GM03348 (cell line): ENCODE data around the gene PLVAP.
A peak's percentile ranks its signal among the peaks of the same experiment; 100 is the strongest.

ENCODE experiments used
- DNase-seq: peaks from one replicate; pipeline ENCODE4 v3.0.0; 2012; ENCODE audit warnings: low spot score

PLVAP gene

GRCh38 chr19:17333611-17334413 is 43.3 kb downstream of the PLVAP start:
- peak; percentile 83 for DNase-seq

- DNase-seq, result no peak
Observed at GRCh38 chr19:17332677-17333581, 44.2 kb downstream of the PLVAP start.

GRCh38 chr19:17332360-17332676 is 44.8 kb downstream of the PLVAP start:
- no peak for DNase-seq

GRCh38 chr19:17331045-17331558 is 46.0 kb downstream of the PLVAP start:
- no peak for DNase-seq

- DNase-seq, result no peak
Observed at GRCh38 chr19:17330262-17331044, 46.7 kb downstream of the PLVAP start.

- DNase-seq, result no peak
Observed at GRCh38 chr19:17329366-17330261, 47.5 kb downstream of the PLVAP start.

- no peak for DNase-seq
Observed at GRCh38 chr19:17328517-17329365, 48.4 kb downstream of the PLVAP start.

GRCh38 chr19:17327654-17328516 is 49.3 kb downstream of the PLVAP start:
- DNase-seq, result peak; percentile 37

DNA sequence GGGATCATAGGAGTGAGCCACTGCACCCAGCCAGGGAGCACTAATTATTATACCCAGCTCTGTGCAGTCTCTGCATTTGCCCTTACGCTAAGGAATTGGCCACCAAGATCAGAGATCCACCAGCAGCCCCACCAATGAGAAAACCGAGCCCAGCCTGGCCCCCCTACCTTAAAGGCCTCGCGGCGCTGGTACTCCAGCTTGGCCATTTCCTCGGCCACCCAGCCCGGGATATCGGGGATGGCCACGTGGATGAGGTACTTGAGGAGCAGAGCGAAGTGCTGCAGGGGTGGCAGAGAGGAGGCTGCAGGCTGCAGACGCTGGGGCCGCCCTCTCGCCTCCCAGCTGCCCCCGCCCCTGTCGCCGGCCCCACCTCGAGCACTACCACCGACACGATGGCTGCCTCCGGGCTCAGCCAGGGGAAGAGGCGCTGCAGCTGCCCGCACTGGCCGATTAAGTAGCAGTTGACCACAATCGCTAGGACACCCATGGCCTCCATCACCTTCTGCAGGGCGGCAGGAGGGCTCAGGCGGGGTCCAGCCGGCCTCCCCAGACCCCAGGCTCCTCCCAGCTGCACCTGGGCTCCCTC is 50.0 kb downstream of the PLVAP start:
- no peak for DNase-seq

DNA sequence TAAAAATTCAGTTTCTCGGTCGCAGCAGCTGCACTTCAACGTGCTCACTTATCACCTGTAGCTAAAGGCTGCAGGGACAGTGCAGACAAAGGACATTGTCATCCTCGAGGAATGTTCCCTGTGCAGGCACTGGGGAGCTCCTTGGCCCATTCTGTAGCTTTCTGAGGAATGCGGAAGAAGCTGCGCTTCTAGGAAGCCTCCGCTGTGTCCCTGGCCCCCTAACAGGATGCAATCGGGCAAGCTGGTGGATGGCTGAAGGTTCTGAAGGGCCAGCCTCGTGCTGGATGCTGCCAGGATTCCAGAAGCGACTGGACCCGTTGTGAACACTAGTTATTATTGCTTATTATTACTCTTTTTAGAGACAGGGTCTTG is 50.6 kb downstream of the PLVAP start:
- DNase-seq, result no peak

GRCh38 chr19:17325881-17326594 is 51.1 kb downstream of the PLVAP start:
- DNase-seq, result no peak

DNA sequence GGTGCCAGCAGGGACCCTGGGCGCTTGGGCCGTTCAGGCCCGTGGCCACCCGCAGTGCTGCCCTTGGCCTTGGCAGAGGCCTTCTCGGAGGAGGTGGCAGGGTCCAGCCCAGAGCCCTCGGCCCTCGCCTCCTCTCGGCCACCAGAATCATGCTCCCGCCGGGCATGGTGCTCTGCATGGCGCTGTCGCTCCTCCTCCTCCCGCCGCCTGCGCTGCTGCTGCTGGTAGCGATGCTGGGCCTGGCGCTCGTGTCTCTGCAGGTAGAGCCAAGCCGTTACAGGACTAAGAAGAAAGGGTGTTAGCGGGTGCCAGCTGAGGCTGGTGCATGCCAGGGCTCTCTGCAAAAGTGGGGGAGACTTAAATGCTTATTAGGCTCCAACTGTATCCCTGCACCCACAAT is 52.0 kb downstream of the PLVAP start:
- DNase-seq, result no peak

GRCh38 chr19:17324357-17325114 is 52.6 kb downstream of the PLVAP start:
- no peak for DNase-seq

- DNase-seq, result no peak
Observed at GRCh38 chr19:17323964-17324332, 53.2 kb downstream of the PLVAP start.

GRCh38 chr19:17323300-17323963 is 53.7 kb downstream of the PLVAP start:
- DNase-seq, result no peak

DNA sequence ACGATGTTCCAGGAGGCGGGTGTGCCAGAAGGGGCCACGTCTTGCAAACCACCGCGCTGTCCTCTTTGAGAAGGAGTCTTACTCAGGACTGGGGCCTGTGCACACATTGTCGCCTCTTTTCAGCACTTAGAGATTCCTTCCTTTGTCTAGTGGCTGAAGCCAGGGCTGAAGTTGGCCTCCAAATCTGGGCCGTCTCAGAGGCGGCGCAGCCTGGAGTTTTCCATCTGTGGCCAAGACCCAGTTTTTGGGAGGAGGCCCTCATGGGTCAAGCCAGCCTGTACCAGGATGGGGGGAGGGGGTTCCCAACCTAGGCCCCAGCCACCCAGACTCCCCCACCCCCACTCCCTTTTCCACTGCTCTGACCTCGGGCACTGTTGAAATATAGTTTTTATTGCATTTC is 54.3 kb downstream of the PLVAP start:
- no peak for DNase-seq
